T-helper 2 cell treated with Interferon-gamma antibody and Interleukin-4, amounts not matched to agents 100 ng/mL and 5 ng/mL, for 36 hours (primary cell): ENCODE measurements around the gene ZNF511. TPM values are rescaled to one million over a fixed set of nuclear protein-coding genes. Genes with fewer than 3 reads are reported as not detected.
"Not testable (repeated sequence)": the region's sequence is repeated elsewhere in the genome, so short reads cannot be mapped to it uniquely, and the experiment has no call there.

ENCODE experiments used
- intact Hi-C: fragments of 100-400 bp; cut with micrococcal nuclease; formaldehyde crosslinking; loops from one replicate; pipeline ENCODE4 v1.15.1; 2023
- total RNA-seq: library from RNA; stranded (reverse); gene quantifications from 2 replicates; pipeline ENCODE4 v1.2.3, GENCODE V29; 2022

The ZNF511 gene, protein sequence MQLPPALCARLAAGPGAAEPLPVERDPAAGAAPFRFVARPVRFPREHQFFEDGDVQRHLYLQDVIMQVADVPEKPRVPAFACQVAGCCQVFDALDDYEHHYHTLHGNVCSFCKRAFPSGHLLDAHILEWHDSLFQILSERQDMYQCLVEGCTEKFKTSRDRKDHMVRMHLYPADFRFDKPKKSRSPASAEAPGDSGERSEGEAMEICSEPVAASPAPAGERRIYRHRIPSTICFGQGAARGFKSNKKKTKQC
- total RNA-seq = 63.3 and 71.1 TPM in 2 replicates

DNA sequence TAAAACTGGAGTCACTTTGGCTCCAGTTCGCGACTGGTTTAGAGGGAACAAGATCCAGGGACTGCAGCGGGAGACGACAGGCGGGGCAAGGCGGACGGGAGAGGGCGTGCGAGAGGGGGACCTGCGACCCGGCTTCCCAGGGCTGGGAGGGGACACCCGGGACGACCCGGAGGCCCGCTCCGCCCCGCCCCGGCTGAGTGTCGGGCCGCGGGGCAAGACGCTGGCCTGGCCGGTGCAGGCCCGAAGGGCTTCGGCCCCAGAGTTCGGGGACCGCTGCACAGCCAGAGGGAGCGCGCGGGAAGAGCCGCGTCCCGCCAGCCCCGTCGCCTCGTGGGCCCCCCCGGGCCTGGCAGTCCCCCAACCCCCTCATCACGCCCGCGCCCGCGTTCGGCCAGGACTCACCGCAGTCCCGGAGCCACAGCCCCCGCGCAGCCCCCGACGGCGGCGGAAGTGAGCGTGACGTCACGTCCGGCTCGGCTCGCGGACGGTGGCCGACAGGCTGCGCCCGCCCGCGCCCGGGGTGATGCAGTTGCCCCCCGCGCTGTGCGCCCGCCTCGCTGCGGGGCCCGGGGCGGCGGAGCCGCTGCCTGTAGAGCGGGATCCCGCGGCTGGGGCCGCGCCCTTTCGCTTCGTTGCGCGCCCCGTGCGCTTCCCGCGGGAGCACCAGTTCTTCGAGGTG, at the start of gene ZNF511, which contains the start of gene TUBGCP2:
Gene ZNF511 (plus strand): TSS at position 494 of the 679 bp plus-strand sequence. CDS start 30 bp downstream, at position 524.
Gene TUBGCP2 (minus strand): TSS at position 452 of the 679 bp plus-strand sequence. CDS start 5,931 bp downstream, outside the sequence.
- intact Hi-C loops = loop anchor here (1.0 to 5.0 kb wide), 8 partner anchors 10 to 1146 kb away; partner anchors contain the start of genes ECHS1 and FUOM

GRCh38 chr10:133259602-133259989, 49.1 kb upstream of the ZNF511 start:
- intact Hi-C loops = loop anchor here (1.0 kb wide), 2 partner anchors 16 to 50 kb away; no protein-coding TSS in a partner anchor

DNA sequence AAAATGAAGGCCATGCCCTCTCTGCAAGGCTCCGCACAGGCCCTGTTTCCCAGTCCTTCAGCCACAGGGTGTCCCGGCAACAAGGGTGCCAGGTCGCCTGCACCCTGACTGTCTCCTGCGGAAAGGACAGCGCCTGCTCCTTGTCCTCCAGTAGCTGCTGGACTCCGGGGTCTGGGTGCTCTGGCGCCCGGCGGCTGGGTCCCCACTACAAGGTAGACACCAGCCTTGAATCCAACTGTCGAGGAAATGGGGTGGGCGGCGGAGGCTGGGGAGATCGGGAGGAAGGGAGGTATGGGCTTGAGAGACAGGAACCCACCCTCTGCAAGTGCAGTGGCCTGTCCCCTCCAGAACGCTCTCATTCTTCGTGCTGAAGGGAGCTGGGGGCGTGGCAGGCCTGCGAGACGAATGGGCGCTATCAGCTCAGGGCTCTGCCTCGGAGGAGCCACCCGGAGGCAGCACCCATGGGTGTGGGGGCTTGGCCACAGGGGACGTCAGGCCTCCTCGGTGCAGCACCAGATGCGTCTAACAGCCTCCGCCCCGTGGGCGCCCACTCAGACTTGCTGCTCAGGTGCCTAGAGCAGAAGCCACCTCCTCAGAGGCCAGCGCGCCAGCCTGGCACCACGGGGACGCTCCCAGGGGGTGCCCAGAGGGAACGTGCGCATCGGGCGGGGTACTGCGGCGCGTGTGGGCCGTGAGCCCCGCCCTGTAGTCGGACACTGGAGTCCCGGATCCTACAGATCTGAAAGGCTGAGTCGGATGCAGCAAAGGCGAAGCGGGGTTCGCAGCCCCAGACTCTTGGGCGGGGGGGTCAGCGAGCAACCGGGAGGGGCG, 47.6 kb upstream of the ZNF511 start:
- intact Hi-C loops = loop anchor here (5.0 kb wide), 3 partner anchors 131 to 929 kb away; partner anchors contain the start of genes INPP5A, LRRC27 and MTG1

DNA sequence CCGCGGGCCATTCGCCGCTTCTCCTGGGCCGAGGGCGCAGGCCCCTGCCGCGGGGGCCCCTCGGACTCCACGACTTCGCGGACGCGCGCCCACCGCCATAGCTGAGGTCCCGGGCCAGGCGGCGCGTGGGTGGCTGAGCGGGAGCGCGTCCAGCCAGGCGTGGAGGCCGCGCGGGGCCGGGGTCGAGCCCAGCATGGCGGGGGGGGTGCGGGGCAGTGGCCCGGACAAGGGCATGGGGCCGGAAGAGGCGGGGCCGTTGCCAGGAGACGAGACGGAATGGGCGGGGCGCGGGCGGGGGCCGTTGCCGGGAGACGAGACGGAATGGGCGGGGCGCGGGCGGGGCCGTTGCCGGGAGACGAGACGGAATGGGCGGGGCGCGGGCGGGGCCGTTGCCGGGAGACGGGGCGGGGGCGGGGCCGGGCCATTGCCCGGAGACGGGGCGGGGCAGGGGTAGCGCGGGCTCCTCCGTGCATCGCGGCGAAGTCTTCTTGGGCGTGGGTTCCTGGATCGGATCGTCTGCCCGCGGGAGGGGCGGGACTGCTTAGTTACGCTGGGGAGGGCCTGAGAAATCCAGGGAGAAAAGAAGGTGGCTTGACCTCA, 46.9 kb upstream of the ZNF511 start:
- intact Hi-C loops = loop anchor here (5.0 kb wide), 3 partner anchors 130 to 930 kb away; partner anchors contain the start of genes INPP5A, LRRC27 and MTG1

GRCh38 chr10:133262696-133263095, 46.0 kb upstream of the ZNF511 start:
- intact Hi-C loops = loop anchor here (5.0 kb wide), 3 partner anchors 130 to 930 kb away; partner anchors contain the start of genes INPP5A, LRRC27 and MTG1

GRCh38 chr10:133263674-133264073, 45.0 kb upstream of the ZNF511 start:
- intact Hi-C loops = loop anchor here (1.0 to 5.0 kb wide), 4 partner anchors 12 to 931 kb away; partner anchors contain the start of genes INPP5A, LRRC27 and MTG1

GRCh38 chr10:133264461-133264860, 44.3 kb upstream of the ZNF511 start:
- intact Hi-C loops = loop anchor here (1.0 to 5.0 kb wide), 4 partner anchors 11 to 932 kb away; partner anchors contain the start of genes INPP5A, LRRC27 and MTG1

DNA sequence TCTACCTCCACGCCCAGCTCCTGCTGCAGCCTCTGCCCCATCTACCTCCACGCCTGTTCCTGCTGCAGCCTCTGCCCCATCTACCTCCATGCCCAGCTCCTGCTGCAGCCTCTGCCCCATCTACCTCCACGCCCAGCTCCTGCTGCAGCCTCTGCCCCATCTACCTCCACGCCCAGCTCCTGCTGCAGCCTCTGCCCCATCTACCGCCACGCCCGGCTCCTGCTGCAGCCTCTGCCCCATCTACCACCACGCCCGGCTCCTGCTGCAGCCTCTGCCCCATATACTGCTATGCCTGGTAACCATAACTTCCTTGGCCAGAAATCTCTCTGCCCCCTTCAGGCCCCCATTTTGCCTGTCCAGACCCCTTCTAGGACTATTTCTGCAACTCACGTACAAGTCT, 43.7 kb upstream of the ZNF511 start:
- intact Hi-C loops = not testable (repeated sequence)

GRCh38 chr10:133266056-133266795, 42.5 kb upstream of the ZNF511 start:
- intact Hi-C loops = no loop called here

DNA sequence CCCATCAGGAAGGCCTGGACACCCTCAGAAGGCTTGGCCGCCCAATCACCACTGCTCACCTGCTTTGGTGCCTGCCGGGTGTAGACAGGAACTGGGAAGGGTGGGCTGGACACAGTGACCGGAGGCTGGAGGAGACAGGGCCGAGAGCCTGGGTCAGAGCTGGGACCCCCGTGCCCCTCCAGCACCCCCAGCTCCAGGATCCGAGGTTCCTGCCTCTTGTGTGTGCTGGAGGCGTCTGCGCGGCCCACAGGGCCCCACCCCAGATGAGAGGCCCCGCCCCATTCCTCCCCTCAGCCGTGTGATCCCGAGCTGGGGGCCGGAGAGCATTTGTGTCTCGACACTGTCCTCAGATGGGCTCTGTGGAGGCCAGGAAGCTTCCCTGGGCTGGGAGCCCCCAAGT, 41.4 kb upstream of the ZNF511 start:
- intact Hi-C loops = no loop called here

DNA sequence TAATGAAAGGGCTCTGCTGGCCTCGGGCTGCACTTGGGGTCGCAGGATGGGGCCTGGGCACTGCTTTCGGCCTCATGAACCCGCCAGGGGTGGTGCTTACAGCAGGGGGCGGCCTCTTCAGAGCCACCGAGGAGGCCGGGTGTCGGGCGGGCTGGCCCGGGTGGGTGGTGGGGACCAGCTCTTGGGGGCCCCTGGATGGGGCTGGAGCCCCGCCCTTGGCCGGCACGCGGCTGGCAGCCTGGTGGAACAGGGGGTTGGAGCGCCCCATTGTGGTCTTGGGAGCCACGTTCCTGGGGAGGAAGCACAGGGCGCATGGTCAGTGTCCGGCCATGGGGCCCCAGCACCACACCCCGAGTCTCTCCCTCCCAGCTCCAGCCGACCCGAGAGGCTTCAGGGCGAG, 40.9 kb upstream of the ZNF511 start:
- intact Hi-C loops = no loop called here

GRCh38 chr10:133268532-133268931, 40.2 kb upstream of the ZNF511 start:
- intact Hi-C loops = no loop called here

DNA sequence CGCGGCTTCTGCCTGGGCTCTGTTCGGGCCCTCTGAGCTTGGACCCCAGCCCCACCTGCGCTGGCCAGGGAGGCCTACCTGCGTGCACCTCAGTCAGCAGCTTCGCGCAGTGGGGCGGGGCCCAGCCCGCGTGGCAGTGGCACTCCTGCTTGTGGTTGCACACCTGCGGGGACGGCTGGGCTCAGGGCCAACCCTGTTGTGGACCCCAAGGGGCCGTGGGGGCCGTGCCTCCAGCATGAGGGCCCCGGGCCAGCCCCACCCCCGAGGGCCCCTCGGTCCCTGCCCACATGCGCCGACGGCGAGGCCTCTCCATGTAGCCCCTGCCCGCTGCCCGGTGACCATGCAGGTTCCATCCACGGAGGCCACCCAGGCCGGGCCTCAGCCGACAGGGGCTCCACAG, 39.3 kb upstream of the ZNF511 start:
- intact Hi-C loops = no loop called here

DNA sequence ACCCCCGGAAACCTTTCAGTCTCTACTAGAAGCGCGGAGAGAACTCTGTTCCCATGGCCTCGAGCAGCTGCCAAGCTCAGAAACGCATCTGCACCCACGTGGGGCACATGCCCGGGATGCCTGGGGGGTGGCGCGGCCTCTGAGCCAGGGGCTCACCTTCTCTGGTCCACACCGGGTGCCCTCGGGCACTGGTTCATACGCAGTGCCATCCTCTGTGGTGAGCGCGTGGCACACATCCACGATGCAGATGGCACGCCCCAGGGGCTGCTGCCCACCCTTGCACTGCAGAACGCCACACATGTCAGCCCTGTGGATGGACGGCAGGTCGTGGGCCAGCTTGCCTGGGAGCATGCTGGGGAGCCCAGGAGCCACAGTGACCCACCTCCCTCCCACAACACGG, 38.5 kb upstream of the ZNF511 start:
- intact Hi-C loops = loop anchor here (10.0 kb wide), 1 partner anchor 125 kb away; no protein-coding TSS in a partner anchor

DNA sequence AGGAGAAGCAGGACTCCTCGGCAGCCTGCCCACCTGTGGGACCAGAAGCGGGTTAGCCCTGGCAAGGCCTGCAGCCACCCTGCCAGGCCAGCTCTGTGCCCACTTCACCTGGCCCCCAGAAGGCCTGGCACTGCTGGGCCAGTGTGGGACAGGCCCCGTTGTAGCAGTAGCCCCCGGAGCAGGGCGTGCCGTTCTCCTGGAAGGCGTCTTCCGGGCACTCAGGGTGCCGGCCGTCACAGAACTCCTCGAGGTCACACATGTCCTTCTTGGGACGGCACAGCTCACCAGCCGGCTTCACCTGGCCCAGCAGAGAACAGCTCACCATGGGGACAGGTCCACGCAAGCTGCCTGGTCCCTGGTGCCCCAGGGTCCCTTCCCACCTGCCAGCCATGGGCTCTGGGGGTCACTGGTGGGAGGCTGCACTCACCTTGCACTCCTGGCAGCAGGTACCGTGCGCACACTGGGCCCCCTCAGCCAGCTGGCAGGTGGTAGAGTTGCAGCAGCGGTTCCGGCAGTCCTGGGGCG, 37.9 kb upstream of the ZNF511 start:
- intact Hi-C loops = loop anchor here (10.0 kb wide), 1 partner anchor 126 kb away; no protein-coding TSS in a partner anchor

DNA sequence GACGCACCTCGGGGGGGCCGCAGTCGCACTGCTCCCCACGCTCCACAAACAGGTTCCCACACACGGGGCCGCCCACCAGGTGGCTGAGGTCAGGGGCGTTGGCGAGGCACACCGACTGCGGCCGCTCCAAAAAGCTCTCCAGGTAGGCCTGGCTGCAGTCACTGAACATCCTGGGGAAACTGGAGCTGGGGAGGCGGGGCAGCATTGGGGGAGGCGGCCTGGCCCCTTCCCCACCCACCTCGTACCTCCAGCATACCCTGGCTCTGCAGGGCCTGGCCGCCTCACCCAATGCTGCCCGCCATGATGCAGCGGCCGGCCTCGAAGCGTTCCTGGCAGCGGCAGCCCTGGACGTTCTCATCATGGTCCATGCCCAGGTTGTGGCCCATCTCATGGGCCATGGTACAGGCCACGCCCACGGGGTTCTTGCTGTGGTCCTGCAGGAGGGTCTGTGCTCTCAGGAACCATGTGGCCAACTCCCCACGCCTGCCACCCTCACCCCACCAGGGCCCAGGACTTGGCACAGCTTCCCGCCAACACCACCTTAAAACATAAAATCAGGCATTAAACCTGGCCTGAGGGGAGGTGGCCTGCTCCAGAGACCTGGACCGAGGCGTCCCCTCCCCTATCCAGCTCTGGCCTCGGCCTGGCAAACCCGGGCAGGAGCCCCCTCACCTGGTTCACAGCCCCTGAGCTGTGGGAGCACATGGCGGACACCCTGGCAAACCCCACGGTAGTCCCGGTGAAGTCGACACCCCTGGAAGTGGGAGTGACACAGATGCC, 37.0 kb upstream of the ZNF511 start:
- intact Hi-C loops = loop anchor here (10.0 kb wide), 1 partner anchor 127 kb away; no protein-coding TSS in a partner anchor

- intact Hi-C loops = loop anchor here (10.0 kb wide), 1 partner anchor 128 kb away; no protein-coding TSS in a partner anchor
Observed at GRCh38 chr10:133272301-133272963, 36.3 kb upstream of the ZNF511 start.

- intact Hi-C loops = loop anchor here (10.0 kb wide), 1 partner anchor 128 kb away; no protein-coding TSS in a partner anchor
Observed at GRCh38 chr10:133272964-133273420, 35.7 kb upstream of the ZNF511 start.
